K562 (cell line): Measurements from ENCODE around the gene NCAPD2. TPM values are rescaled to one million over a fixed set of nuclear protein-coding genes. Genes with fewer than 3 reads are reported as not detected.

ENCODE experiments used
- ATAC-seq: fragments of 200-7000 bp; cut with Tn5 transposase; 3 replicates; pipeline ENCODE4 v1.9.1; 2020; ENCODE audit warnings: moderate library complexity
- BruUV-seq: library from RNA; stranded (reverse); fragments of 400-500 nt; replicated peaks from 2 replicates; lab custom pipeline; 2021; lab: Mats Ljungman, UMichigan
- CTCF ChIA-PET: fragments of 300-600 bp; formaldehyde crosslinking; extraction: SDS; loops from one replicate; lab custom pipeline; 2021; ENCODE audit warnings: low intra/inter-chr PET ratio; lab: Yijun Ruan, JAX
- POLR2A ChIA-PET: fragments of 300-600, 350-650 bp; sonication (Branson Sonifier 250); formaldehyde crosslinking; extraction: SDS; loops from one replicate; lab custom pipeline; 2021; ENCODE audit warnings: antibody characterized with exemption, inconsistent platforms; lab: Yijun Ruan, JAX
- DNase-seq, 4 experiments: peaks; one replicate each; pipeline versions ENCODE4 v3.0.0 to v3.0.0-alpha.2; 2011 to 2018; ENCODE audit warnings: low spot score in 3 of 4, mixed read lengths in 3 of 4; ENCODE audit errors: extremely low read depth in 1 of 4
- FAIRE-seq: peaks from 2 replicates; lab custom pipeline; 2011; peaks lifted over from hg19 to GRCh38; lab: Jason Lieb, UNC
- H2AFZ ChIP-seq: 2 replicates; pipeline ENCODE4 v1.6.0; 2011; ENCODE audit warnings: low read depth, low read length, control low read depth, inconsistent platforms
- H3K27ac ChIP-seq: fragments of 200-600 bp; 3 replicates; pipeline ENCODE4 v1.8.0; 2011; ENCODE audit warnings: low read depth, mild to moderate bottlenecking, control low read depth, inconsistent platforms, low read length, moderate library complexity, mixed read lengths; ENCODE audit errors: extremely low read depth
- H3K27me3 ChIP-seq, 2 experiments: fragments of 300-600 bp in 1 of 2; 2 replicates in 1 of 2; 3 replicates in 1 of 2; pipeline versions ENCODE4 v1.6.0 to v1.8.0; 2011; ENCODE audit warnings: inconsistent platforms in 2 of 2, low read length in 2 of 2, mild to moderate bottlenecking in 1 of 2, mixed read lengths in 1 of 2, moderate library complexity in 1 of 2; ENCODE audit not compliant: control insufficient read depth in 2 of 2, insufficient read depth in 2 of 2
- H3K36me3 ChIP-seq: fragments of 300-600 bp; 3 replicates; pipeline ENCODE4 v1.8.0; 2011; ENCODE audit warnings: mild to moderate bottlenecking, low read length, inconsistent platforms; ENCODE audit not compliant: control insufficient read depth, insufficient read depth
- H3K4me1 ChIP-seq, 2 experiments: fragments of 200-600 bp in 1 of 2; replicated peaks in 1 of 2; 2 replicates in 1 of 2; 3 replicates in 1 of 2; pipeline versions ENCODE4 v1.5.1 to v1.8.0; 2011; ENCODE audit warnings: inconsistent platforms in 2 of 2, low read length in 2 of 2, mild to moderate bottlenecking in 1 of 2, mixed read lengths in 1 of 2, moderate library complexity in 1 of 2; ENCODE audit not compliant: control insufficient read depth in 2 of 2, insufficient read depth in 2 of 2
- H3K4me2 ChIP-seq: 2 replicates; pipeline ENCODE4 v1.6.1; 2011; ENCODE audit warnings: low read length, control low read depth, inconsistent platforms, mixed read lengths; ENCODE audit not compliant: insufficient read depth
- H3K4me3 ChIP-seq: fragments of 200-600 bp; sonication (generic), shearing (Covaris generic); 2 replicates; pipeline ENCODE4 v1.5.1; 2016; ENCODE audit warnings: control low read depth, inconsistent platforms
- H3K79me2 ChIP-seq: fragments of 200-600 bp; 3 replicates; pipeline ENCODE4 v1.8.0; 2011; ENCODE audit warnings: low read length, inconsistent platforms; ENCODE audit not compliant: control insufficient read depth, insufficient read depth
- H3K9ac ChIP-seq, 2 experiments: 2 replicates each; pipeline versions ENCODE4 v1.6.0 to v1.6.1; 2011; ENCODE audit warnings: low read depth in 2 of 2, low read length in 2 of 2, control low read depth in 1 of 2, inconsistent platforms in 1 of 2, mild to moderate bottlenecking in 1 of 2, mixed read lengths in 1 of 2; ENCODE audit not compliant: insufficient read depth in 1 of 2
- H3K9me1 ChIP-seq: one replicate; pipeline ENCODE4 v1.6.0; 2011; ENCODE audit warnings: inconsistent platforms, mild to moderate bottlenecking, low read length, moderate library complexity; ENCODE audit not compliant: control insufficient read depth, insufficient read depth
- H3K9me3 ChIP-seq: replicated peaks from 2 replicates; pipeline ENCODE4 v1.5.1; 2011; ENCODE audit warnings: low read depth, low read length, inconsistent platforms; ENCODE audit not compliant: control insufficient read depth, insufficient read depth
- H4K20me1 ChIP-seq: replicated peaks from 2 replicates; pipeline ENCODE4 v1.6.1; 2011; ENCODE audit warnings: low read length, inconsistent platforms, mixed read lengths; ENCODE audit not compliant: control insufficient read depth, insufficient read depth
- ARNT ChIP-seq, 2 experiments: fragments of 450-650 bp; IDR thresholded peaks; 2 replicates each; pipeline ENCODE4 v1.6.1; 2016; ENCODE audit warnings: mild to moderate bottlenecking in 1 of 2
- MCM5 ChIP-seq: fragments of 450-650 bp; IDR thresholded peaks from 2 replicates; pipeline ENCODE4 v1.6.1; 2016; ENCODE audit warnings: low read depth
- RBM17 ChIP-seq: fragments of 200-400 bp; formaldehyde crosslinking; IDR thresholded peaks from 2 replicates; pipeline ENCODE4 v1.6.1; 2017; ENCODE audit warnings: low read depth, mild to moderate bottlenecking, low read length, borderline replicate concordance
- ZBTB17 ChIP-seq: fragments of 450-650 bp; formaldehyde crosslinking; IDR thresholded peaks from 2 replicates; pipeline ENCODE4 v1.4.0; 2020; ENCODE audit warnings: mild to moderate bottlenecking
- ZNF146 ChIP-seq: IDR thresholded peaks from one replicate; pipeline ENCODE4 v1.6.1; 2018; ENCODE audit warnings: missing compliant biosample characterization; ENCODE audit not compliant: unreplicated experiment
- ZNF280B ChIP-seq: fragments of 250-450 bp; sonication (Bioruptor Pico); IDR thresholded peaks from 2 replicates; pipeline ENCODE4 v1.5.1; 2021; ENCODE audit warnings: mild to moderate bottlenecking
- ZNF398 ChIP-seq: fragments of 250-450 bp; sonication (Bioruptor Pico); IDR thresholded peaks from 2 replicates; pipeline ENCODE4 v1.8.0; 2021; ENCODE audit warnings: moderate library complexity, mild to moderate bottlenecking, inconsistent platforms
- WGBS: fragments of 100-300 bp; shearing (Covaris generic); methylation state at CpG from one replicate; pipeline ENCODE4 v1.1.6; 2016; ENCODE audit warnings: low coverage, mixed read lengths; ENCODE audit not compliant: insufficient coverage; ENCODE audit errors: missing lambda C conversion rate; 5-methylcytosine and 5-hydroxymethylcytosine counted together
- in situ Hi-C: fragments of 300-500 bp; cut with MboI; formaldehyde crosslinking; loops from 4 replicates; pipeline ENCODE4 v1.15.0; 2018; ENCODE audit warnings: inconsistent platforms, mixed read lengths
- intact Hi-C: fragments of 100-400 bp; cut with micrococcal nuclease; formaldehyde crosslinking; loops from 2 replicates; pipeline ENCODE4 v1.14.2; 2022
- polyA plus RNA-seq, 8 experiments: library from polyadenylated mRNA; depleted of rRNA in 4 of 8; stranded (reverse) in 5 of 8; unstranded in 3 of 8; fragments of >200 nt; fragmentation: Nextera tagmentation in 2 of 8; fragmentation: Illumina TruSeq in 1 of 8; extraction: Ambion mirVana in 2 of 8; extraction: Trizol in 1 of 8; gene quantifications; 2 replicates each; pipeline versions ENCODE4 v1.2.1 to v1.2.3, GENCODE V29; 2011 to 2014; ENCODE audit warnings: inconsistent platforms in 1 of 8, missing spikeins in 1 of 8
- total RNA-seq, 7 experiments: library from RNA; depleted of rRNA in 6 of 7; stranded (reverse); fragments of >200 nt in 6 of 7; fragmentation: Illumina TruSeq in 2 of 7; extraction: Trizol in 2 of 7; gene quantifications; 2 replicates each; pipeline versions ENCODE4 v1.2.1 to v1.2.3, GENCODE V29; 2011 to 2021; ENCODE audit warnings: low replicate concordance in 1 of 7
- TF ChIP-seq, protein P1 (sequence below): fragments of 450-650 bp; IDR thresholded peaks from one replicate; pipeline ENCODE4 v1.6.1; 2018; ENCODE audit warnings: mild to moderate bottlenecking, moderate library complexity; ENCODE audit not compliant: partially characterized antibody
- TF ChIP-seq, protein P2 (sequence below): fragments of 250-450 bp; sonication (Bioruptor Pico); IDR thresholded peaks from 2 replicates; pipeline ENCODE4 v1.6.1; 2021; ENCODE audit warnings: mild to moderate bottlenecking
- TF ChIP-seq, protein P3 (sequence below): fragments of 450-650 bp; IDR thresholded peaks from 2 replicates; pipeline ENCODE4 v1.6.1; 2016

The NCAPD2 gene
- total and polyA plus RNA-seq, 9 of the 15 experiments (the other 6 are each of a cell fraction or from before 2014, with no cell fraction given) = 16.9 to 93.7 (median 68.3) TPM

- Histone ChIP-seq H2AFZ (no peak overlapping the region), H3K36me3 (peaks cover 73% of the 10 kb centered on the region; the same call in 2 of the 3 replicates), H3K9ac (no peak overlapping the region), H3K9me1 (no peaks in the 10 kb centered on the region), H3K27me3 (no peaks in the 10 kb centered on the region), H3K27ac (no peak overlapping the region), H3K4me2 (no peak overlapping the region), H3K4me1 (peaks cover 0 to 12% of the 10 kb centered on the region in 2 experiments; a peak in 2 of 5 replicates), H3K79me2 (peaks cover 9% of the 10 kb centered on the region; the same call in 2 of the 3 replicates), H3K9me3 (no peaks in the 10 kb centered on the region), H3K4me3 (no peak overlapping the region), H4K20me1 (no peaks in the 10 kb centered on the region; the same call in 1 of the 2 replicates)
- CTCF ChIA-PET = no interaction called here
- no peak for ATAC-seq
- no TSS peak for BruUV-seq
- in situ Hi-C loops (no loop called here), intact Hi-C loops (loop anchor here (10.0 kb wide), 1 partner anchor 265 kb away; the partner anchor contains the start of genes GPR162 and P3H3)
- WGBS = 90% methylated on average over 1 of the region's 1 CpG
- no peak for TF ChIP-seq MCM5
- TF ChIP-seq ZNF280B (CRISPR knock-in tag) = no peak
- TF ChIP-seq RBM17 = no peak
- TF ChIP-seq, protein P1, sequence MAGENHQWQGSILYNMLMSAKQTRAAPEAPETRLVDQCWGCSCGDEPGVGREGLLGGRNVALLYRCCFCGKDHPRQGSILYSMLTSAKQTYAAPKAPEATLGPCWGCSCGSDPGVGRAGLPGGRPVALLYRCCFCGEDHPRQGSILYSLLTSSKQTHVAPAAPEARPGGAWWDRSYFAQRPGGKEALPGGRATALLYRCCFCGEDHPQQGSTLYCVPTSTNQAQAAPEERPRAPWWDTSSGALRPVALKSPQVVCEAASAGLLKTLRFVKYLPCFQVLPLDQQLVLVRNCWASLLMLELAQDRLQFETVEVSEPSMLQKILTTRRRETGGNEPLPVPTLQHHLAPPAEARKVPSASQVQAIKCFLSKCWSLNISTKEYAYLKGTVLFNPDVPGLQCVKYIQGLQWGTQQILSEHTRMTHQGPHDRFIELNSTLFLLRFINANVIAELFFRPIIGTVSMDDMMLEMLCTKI = no peak
- TF ChIP-seq ZBTB17 (CRISPR knock-in tag) = no peak
- TF ChIP-seq, protein P2, sequence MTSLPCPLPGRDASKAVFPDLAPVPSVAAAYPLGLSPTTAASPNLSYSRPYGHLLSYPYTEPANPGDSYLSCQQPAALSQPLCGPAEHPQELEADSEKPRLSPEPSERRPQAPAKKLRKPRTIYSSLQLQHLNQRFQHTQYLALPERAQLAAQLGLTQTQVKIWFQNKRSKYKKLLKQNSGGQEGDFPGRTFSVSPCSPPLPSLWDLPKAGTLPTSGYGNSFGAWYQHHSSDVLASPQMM (CRISPR knock-in tag) = no peak
- no peak for TF ChIP-seq ZNF398 (CRISPR knock-in tag)
- TF ChIP-seq ARNT (IDR thresholded peaks at IDR 0.05) = no peak
- no peak for TF ChIP-seq ZNF146 (CRISPR knock-in tag)
- TF ChIP-seq, protein P3, sequence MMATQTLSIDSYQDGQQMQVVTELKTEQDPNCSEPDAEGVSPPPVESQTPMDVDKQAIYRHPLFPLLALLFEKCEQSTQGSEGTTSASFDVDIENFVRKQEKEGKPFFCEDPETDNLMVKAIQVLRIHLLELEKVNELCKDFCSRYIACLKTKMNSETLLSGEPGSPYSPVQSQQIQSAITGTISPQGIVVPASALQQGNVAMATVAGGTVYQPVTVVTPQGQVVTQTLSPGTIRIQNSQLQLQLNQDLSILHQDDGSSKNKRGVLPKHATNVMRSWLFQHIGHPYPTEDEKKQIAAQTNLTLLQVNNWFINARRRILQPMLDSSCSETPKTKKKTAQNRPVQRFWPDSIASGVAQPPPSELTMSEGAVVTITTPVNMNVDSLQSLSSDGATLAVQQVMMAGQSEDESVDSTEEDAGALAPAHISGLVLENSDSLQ = no peak
- FAIRE-seq = no peak
- POLR2A ChIA-PET = no interaction called here
- DNase-seq = no peak
These were observed 65.6 kb downstream of the NCAPD2 start for GRCh38 chr12:6559500-6559899.
